IPS-NIHi7 (cell line): ENCODE measurements around the gene LONP1.
A peak's percentile ranks its signal among the peaks of the same experiment; 100 is the strongest.
"Not testable (repeated sequence)": the region's sequence is repeated elsewhere in the genome, so short reads cannot be mapped to it uniquely, and the experiment has no call there.

ENCODE experiments used
- DNase-seq: peaks from one replicate; pipeline ENCODE4 v3.0.0; 2012; ENCODE audit warnings: mixed read lengths; ENCODE audit errors: extremely low spot score

Gene LONP1, protein sequence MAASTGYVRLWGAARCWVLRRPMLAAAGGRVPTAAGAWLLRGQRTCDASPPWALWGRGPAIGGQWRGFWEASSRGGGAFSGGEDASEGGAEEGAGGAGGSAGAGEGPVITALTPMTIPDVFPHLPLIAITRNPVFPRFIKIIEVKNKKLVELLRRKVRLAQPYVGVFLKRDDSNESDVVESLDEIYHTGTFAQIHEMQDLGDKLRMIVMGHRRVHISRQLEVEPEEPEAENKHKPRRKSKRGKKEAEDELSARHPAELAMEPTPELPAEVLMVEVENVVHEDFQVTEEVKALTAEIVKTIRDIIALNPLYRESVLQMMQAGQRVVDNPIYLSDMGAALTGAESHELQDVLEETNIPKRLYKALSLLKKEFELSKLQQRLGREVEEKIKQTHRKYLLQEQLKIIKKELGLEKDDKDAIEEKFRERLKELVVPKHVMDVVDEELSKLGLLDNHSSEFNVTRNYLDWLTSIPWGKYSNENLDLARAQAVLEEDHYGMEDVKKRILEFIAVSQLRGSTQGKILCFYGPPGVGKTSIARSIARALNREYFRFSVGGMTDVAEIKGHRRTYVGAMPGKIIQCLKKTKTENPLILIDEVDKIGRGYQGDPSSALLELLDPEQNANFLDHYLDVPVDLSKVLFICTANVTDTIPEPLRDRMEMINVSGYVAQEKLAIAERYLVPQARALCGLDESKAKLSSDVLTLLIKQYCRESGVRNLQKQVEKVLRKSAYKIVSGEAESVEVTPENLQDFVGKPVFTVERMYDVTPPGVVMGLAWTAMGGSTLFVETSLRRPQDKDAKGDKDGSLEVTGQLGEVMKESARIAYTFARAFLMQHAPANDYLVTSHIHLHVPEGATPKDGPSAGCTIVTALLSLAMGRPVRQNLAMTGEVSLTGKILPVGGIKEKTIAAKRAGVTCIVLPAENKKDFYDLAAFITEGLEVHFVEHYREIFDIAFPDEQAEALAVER

DNA sequence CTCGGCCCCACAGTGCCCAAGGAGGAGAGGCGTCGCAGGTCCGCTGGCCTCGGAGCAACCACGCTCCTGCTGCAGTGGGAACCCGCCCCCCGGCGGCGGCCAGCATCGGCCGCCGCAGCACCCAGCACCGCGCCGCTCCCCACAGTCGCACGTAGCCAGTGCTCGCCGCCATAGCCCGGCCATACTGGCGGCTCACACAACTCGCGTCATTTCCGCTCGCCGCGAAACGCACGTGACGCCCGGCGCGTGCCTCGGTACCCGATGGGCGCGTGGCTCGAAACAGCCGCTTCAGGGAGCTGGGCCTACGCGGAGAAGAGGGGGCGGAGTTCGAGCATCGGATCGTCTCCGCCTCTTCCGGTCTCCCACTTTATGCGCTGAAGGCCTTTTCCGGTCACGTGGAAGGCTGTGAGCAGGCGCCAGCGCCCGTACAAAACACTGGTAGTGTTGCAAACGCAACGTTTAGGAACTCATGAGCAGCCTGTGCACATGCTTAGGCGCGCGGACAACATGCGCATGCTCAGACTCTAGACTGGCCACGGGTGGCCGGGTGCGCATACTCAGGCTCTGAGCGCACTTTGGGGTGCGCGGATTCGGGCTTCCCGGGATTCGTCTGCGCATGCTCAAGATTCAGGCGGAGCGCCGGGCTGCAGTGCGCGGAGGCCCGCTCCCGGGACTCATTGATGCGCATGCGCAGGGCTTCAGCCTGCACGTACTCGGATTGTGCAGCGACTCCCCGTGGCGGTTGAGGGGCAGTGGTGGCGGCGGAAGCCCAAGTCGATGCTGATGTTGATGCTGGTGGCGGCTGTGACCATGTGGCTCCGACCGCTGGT is at the start of gene LONP1, which contains the start of gene CATSPERD:
Gene LONP1, minus strand, starts transcription at position 186 of the 830 bp plus-strand sequence. Its CDS starts 14 bp downstream, at position 172.
Gene CATSPERD, plus strand, starts transcription at position 677 of the 830 bp plus-strand sequence. Its CDS starts 101 bp downstream, at position 778.
- DNase-seq: peak; percentile 100

DNA sequence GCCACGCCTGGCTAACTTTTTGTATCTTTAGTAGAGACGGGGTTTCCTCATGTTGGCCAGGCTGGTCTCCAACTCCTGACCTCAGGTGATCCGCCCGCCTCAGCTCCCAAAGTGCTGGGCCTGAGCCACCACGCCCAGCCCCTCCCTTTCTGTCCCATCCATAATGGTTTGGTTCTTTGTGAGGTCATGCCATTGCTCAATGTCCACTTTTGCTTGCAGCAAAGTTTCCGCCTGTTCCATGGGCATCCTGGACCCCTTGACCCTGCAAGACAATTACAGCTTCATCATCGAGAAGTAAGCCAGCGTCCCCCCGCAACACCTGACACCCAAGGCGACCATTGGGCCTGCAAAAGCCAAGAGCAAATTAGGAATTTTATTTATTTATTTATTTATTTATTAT is 48.0 kb upstream of the LONP1 start:
- DNase-seq: no peak

DNA sequence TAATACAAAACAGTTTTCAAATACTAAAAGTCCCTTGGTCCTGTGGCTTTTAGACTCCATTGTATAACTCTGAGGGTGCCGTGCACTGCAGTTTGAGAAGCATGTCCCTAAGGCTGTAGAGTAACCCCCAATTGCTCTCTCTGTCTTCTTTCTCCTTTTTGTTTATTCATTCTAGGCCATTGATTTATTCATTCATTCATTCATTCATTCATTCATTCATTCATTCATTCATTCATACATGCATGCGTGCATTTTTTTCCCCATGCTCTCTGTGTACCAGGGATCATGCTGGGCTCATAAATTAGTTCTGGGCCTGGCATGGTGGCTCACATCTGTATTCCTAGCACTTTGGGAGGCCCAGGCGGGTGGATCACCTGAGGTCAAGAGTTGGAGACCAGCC is 45.3 kb upstream of the LONP1 start:
- DNase-seq: no peak

DNA sequence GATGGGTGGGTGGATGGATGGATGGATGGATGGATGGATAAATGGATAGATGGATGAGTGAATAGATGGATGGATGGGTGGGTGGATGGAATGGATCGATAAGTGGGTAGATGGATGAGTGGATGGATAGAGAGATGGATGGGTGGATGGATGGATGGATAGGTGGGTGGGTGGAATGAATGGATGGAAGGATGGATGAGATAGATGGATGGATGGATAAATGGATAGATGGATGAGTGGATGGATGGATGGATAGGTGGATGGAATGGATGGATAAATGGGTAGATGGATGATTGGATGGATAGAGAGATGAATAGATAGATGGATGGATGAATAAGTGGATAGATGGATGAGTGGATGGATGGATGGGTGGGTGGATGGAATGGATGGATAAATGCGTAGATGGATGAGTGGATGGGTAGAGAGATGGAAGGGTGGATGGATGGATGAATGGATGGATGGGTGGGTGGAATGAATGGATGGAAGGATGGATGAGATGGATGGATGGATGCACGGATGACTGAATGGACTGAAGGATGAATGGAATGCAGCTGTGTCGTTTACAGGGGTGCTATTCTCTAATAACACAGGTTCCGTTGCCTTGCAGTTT is 42.8 kb upstream of the LONP1 start:
- no peak for DNase-seq

DNA sequence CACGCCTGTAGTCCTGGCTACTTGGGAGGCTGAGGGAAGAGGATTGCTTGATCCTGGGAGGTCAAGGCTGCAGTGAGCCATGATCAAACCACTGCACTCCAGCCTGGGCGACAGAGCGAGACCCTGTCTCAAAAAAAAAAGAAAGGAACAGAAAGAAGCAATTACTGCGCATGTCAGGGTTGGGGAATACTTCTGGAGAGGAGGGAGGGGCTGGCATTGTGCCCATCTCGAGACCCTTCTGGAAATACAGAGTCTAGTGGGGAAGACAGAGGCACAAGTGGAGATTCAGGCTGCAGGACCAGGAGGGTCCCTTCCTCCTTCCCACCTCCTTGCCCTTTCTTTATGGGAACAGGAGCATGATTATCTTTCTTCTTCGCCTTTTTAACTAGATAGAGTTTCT is 33.8 kb upstream of the LONP1 start:
- DNase-seq: no peak

DNA sequence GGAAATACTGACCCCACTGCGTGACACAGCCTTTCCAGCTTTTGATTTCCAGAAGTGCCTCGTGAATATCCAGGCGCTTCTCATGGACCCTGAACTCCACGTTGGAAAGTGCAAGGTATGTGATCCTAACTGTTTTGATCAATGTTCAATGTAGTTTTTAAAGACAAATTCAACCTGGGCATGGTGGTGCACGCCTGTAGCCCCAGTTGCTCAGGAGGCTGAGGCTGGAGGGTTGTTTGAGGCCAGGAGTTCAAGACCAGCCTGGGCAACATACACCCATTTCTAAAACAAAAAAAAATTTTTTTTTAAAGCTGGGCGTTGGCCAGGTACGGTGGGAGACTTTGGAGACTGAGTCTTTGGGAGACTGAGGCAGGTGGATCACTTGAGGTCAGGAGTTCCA is 31.8 kb upstream of the LONP1 start:
- DNase-seq: no peak

DNA sequence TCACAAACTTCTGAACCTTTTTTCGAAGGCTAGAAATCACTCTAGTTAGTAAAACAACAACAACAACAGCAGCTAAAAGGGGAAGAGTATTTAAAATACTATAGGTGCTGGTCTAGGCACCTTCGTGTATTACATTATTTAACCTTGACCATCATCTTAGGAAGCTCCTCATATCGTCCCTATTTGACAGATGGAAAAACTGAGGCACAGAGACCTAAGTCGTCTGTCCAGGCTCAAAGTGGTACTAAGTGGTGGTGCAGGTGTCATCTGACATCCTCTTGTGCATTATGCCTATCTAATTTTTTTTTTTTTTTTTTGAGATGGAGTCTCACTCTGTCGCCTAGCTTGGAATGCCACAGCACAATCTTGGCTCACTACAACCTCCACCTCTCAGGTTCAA is 29.6 kb upstream of the LONP1 start:
- no peak for DNase-seq

DNA sequence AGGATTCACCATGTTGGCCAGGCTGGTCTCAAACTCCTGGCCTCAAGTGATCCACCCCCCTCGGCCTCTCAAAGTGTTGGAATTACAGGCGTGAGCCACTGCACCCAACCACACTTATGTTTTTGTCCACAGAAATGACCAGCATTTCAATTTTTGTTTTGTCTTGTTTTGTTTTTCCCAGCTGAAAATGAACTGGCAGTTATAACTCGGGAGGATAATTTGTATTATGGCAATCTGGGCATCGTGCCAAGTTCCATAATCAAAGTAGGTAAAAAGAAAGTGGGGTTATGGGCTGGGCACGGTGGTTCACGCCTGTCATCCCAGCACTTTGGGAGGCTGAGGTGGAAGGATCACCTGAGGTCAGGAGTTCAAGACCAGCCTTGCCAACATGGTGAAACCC is 29.0 kb upstream of the LONP1 start:
- not testable (repeated sequence) for DNase-seq

DNA sequence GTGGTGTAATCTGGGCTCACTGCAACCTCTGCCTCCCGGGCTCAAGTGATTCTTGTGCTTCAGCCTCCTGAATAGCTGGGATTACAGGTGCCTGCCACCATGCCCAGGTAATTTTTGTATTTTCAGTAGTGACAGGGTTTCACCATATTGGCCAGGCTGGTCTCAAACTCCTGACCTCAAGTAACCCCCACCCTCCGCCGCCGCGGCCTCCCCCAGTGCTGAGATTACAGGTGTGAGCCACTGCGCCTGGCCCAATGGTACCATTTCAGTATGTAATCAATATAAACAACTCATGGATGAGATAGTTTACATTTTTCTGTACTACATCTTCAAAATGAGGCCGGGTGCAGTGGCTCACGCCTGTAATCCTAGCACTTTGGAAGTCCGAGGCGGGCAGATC is 25.1 kb upstream of the LONP1 start:
- DNase-seq: not testable (repeated sequence)

DNA sequence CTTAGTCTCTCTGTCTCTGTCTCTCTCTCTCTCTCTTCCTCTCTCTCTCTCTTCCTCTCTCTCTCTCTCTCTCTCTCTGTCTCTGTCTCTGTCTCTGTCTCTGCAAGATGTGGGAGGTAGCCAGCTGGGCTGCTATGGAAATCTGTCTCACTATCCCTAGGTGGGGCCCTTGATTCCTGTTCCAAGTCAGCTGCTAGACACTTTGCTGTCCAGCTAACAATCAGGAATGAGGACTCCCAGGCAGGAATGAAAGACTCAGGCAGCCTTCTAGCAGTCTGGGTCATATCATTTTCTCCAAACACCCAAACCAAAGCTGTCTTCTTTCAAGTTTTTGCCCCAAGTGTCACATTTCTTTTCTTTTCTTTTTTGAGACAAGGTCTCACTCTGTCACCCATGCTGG is 23.7 kb upstream of the LONP1 start:
- no peak for DNase-seq

DNA sequence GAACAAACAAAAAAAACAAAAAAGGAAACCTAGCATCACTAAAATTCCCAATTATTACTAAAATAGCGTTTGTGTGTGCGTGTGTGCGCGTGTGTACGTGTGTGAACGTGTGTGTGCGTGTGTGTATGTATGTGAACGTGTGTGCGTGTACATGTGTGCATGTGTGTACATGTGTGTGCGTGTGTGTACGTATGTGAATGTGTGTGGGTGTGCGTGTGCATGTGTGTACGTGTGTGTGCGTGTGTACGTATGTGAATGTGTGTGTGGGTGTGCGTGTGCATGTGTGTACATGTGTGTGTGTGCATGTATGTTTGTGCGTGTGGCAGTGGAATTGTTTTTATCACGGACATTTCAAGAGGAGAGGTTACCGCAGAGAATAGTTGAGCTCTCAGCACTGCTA is 22.1 kb upstream of the LONP1 start:
- no peak for DNase-seq

DNA sequence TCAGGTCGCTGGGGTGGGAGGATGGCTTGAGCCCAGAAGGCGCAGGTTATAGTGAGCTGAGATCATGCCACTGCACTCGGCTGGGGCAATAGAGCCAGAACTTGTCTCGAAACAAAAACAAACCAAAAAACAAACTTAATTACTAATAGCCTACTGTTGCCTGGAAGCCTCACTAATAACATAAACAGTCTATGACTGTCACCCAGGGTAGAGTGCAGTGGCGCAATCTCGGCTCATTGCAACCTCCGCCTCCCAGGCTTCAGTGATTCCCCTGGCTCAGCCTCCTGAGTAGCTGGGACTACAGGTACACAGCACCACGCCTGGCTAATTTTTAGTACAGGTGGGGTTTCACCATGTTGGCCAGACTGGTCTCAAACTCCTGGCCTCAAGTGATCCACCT is 18.5 kb upstream of the LONP1 start:
- no peak for DNase-seq

DNA sequence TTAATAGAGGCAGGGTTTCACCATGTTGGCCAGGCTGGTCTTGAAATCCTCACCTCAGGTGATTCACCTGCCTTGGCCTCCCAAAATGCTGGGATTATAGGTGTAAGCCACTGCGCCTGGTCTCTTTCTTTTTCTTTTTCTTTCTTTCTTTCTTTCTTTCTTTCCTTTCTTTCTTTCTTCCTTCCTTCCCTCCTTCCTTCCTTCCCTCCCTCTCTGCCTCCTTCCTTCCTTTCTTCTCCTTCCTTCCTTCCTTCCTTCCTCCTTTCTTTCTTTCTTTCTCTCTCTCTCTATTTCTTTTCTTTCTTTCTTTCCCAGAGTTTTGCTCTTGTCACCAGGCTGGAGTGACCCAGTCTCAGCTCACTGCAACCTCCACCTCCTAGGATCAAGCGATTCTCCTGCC is 13.2 kb upstream of the LONP1 start:
- DNase-seq: not testable (repeated sequence)

DNA sequence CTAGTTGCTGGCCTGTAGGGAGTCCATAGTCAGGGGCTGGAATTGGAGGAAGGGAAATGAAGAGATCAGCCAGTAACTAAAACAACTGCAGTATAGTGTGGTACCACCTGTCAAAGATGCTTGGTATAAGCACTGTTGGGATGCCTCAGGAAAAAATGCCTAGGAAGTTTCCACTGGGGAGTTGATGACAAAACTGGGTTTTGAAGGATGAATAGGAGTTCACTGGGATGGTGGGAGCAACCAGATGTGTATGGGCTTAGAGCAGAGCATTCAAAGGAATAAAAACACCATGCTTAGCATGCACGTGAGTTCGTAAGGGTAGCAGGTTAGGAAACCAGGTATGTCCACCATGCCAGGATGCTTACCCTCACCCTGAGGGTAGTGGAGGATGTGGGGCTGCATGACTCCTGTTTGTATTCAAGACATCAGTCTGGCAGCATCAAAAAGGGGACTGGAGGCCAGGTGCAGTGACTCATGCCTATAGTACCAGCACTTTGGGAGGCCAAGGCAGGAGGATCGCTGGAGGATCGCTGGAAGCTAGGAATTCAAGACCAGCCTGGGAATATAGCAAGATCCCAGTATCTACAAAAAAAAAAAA is 7.6 kb upstream of the LONP1 start:
- no peak for DNase-seq

DNA sequence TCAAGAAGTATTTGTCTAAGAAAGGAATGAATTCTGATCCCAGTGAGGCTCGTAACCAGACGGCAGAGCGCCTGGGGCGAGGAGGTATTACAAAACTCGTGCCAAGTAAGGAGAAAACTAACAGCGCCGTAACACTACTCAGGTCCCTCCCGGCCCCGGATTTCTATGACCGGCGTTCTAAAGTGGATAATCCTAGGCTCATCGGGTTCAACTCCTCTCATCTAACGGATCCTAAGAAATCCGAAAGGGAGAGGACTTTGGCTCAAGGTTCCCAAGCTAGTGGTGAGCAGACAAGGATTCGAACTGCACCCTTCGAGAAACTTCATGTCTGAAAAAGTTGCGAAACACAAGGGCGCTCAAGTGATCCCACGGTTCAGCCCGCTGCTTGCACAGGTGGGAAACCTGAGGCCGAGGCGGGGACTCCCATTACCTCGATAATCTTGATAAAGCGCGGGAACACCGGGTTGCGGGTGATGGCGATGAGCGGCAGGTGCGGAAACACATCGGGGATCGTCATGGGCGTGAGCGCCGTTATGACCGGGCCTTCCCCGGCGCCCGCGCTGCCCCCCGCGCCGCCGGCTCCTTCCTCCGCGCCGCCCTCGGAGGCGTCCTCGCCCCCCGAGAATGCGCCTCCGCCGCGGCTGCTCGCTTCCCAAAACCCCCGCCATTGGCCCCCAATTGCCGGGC is 529 bp downstream of the LONP1 start:
- DNase-seq: peak; percentile 9

DNA sequence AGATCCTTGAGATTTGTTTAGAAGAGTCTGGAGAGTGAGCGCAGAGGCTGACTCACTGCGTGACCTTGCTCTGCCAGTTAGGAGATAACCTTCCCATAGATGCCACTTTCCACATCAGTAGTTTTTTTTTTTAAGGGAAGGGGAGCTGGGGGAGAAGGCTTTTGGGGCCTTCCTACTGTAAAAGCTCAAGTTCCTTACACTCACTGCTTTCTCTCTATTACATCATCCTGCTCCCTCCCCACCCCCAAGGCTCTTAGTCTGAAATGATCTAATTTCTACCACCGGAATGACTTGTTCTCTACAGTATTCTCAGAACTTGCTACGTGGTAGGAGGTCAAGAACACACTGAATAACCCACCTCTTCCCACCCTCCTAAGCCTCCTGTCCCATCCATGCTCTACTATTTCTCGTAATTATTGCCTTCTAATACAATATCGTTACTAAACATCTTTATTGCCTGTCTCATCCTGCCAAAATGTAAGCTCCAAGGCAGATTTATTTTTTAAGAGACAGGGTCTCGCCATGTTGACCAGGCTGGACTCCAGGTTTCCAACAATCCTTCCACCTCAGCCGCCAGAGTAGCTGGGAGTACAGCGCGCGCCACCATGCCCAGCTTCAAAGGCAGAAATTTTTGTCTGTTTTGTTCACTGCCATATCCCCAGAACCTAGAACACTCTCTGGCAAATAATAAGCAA is 1.2 kb downstream of the LONP1 start:
- DNase-seq: no peak

DNA sequence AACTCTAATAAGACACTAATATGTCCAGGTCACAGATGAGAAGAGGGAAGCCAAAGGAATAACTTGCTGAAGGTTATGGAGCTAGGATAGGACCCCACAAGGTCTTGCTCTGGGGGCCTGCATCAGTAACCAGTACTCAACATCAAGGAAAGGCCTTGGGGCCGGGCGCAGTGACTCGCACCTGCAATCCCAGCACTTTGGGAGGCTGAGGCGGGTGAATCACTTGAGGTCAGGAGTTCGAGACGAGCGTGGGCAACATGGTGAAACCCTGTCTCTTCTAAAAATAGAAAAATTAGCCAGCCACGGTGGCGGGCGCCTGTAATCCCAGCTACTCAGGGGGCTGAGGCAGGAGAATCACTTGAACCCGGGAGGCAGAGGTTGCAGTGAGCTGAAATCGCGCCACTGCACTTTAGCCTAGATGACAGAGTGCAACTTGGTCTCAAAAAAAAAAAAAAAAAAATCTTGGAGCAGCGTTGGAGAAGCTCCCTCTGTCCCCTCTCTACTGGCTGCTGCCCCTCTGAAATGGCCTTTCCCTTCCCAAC is 1.8 kb downstream of the LONP1 start:
- DNase-seq: no peak

DNA sequence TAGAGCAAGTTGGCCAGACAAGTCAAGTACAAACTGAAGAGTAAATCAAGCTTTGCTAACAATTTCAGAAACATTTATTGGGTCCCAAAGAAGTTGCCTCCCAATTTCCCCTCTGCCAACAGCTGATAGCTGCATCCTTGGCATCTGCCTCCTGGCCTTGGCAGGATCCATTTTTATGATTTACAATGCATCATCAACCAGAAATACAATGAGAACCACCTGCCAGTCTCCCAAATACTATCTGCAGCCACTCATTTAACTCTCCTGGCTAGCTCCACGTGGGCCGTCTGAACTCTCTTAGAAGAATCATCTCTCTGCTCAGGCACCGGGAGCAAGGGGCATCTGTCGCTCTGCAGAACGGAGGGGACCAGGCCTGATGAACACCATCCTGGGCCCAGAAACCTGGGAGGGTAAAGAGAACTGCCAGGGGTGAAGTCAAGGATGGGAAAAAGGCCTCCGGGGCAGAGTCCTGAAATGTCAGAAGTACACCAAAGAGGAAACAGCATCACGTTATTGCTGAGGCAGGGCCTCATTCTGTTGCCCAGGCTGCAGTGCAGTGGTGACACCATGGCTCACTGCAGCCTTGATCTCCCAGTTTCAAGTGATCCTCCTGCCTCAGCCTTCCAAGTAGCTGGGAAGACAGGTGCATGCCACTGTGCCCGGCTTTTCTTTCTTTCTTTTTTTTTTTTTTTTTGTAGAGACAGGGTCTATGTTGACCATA is 2.6 kb downstream of the LONP1 start:
- DNase-seq: no peak

DNA sequence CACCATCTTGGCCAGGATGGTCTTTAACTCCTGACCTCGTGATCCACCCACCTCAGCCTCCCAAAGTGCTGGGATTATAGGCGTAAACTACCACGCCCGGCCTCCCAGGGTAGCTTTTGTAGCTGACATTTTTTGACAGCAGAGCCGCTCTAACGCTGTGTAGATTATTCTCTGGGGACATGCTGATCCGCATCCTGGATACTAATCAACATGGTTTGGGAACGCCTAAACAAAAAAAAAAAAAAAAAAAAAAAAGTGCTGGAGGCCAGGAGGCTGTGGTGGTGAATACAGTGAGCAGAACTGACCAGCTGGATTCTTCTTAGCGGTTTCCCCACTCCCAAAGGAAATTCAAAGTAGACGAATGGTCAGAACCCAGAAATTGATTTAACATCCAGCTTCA is 5.1 kb downstream of the LONP1 start:
- no peak for DNase-seq
